ENCODE measurements around the gene ARHGAP32. TPM values are rescaled to one million over a fixed set of nuclear protein-coding genes. Genes with fewer than 3 reads are reported as not detected.

The ARHGAP32 gene
- polyA plus RNA-seq, 1 of the 3 experiments (the other 2 are of a cell fraction), result 4.8 TPM

DNA sequence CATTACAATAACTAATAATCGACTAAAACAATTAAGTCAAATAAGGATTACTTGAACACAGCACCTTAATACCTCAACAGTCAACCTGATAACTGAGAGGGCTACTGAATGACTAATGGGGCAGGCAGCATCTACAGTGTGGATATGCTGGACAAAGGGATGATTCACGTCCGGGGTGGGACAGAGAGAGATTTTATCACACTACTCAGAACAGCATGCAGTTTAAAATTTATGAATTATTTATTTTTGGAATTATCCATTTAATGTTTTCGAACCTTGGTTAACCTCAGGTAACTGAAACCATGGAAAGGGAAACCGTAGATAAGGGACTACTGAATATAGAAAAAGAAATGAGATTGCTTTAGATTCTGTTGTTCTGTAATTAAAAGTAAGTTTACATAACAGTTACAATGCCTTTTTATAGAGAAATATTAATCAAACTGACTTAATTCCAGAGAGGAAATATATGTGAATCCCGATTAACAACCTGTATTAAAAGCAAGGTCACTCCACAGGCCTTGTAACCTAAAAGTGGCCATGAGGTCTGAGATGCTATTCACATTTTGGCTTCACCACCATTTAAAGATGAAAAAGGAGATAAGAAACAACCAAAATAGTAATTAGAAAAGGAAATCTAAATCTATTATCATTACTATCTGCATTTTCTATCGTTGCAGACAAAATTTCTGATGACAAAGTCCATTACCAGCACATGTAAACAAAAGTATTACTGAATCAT is 130.5 kb downstream of the ARHGAP32 start (continued):
- peak; percentile 24; the same call in 1 of the 2 replicates for TF ChIP-seq RXRA (IDR thresholded peaks at IDR 0.05; ENCODE audit: borderline replicate concordance, low read depth)

DNA sequence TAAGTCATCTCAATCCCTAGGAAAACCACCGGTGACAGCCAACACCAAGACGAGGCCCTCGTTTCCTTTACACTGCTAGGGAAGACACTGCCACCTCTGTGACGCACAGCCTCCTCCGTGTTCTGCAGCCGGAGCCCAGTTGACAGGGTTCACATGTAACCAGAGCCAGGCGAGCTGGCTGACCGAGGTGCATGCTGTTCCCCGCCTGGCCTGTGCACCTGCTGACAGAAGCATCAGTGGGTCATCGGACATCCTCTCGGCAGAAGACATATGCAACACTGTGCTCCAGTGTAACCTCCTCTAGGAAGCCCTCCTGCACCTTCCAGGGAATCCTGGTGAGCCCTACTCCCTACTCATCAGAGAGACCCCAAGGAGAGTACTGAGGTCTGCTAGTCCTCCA is 135.2 kb downstream of the ARHGAP32 start:
- no peak for DNase-seq
- no peak overlapping the region for H3K4me2 ChIP-seq
- no peaks in the 10 kb centered on the region for H3K79me2 ChIP-seq (ENCODE audit: insufficient read depth)
- CTCF ChIA-PET, result interaction anchor here (3.3 kb wide), 1 partner anchor 172 kb away, joined by 12 read pairs; no protein-coding TSS in a partner anchor
- POLR2A ChIA-PET, result no interaction called here
- no peaks in the 10 kb centered on the region for H3K9me2 ChIP-seq
- H3K4me3 ChIP-seq (ENCODE audit: low read depth in 2 of 2, low read length in 1 of 2), result no peak overlapping the region
- H2AFZ ChIP-seq (ENCODE audit: low read depth), result no peak overlapping the region
- H3K27ac ChIP-seq (ENCODE audit: low read depth in 2 of 2, low read length in 1 of 2), result no peak overlapping the region
- peaks cover 2% of the 10 kb centered on the region for H3F3A ChIP-seq (replicated peaks; ENCODE audit: insufficient read depth)
- TF ChIP-seq RCOR1 (IDR thresholded peaks at IDR 0.05; ENCODE audit: low read length) (no peak), RFX5 (IDR thresholded peaks at IDR 0.05; ENCODE audit: low read length) (no peak), RAD21 (IDR thresholded peaks at IDR 0.05; ENCODE audit: low read length) (no peak), YY1 (IDR thresholded peaks at IDR 0.05; ENCODE audit: low read depth) (no peak), ELF1 (IDR thresholded peaks at IDR 0.05) (no peak), SMC3 (IDR thresholded peaks at IDR 0.05; ENCODE audit: low read depth, low read length) (no peak), GABPA (IDR thresholded peaks at IDR 0.05; ENCODE audit: low read depth) (no peak), FOXM1 (IDR thresholded peaks at IDR 0.05; ENCODE audit: low read depth) (no peak), NRF1 (IDR thresholded peaks at IDR 0.05; ENCODE audit: low read depth, low read length) (no peak)
- TF ChIP-seq, protein P1, sequence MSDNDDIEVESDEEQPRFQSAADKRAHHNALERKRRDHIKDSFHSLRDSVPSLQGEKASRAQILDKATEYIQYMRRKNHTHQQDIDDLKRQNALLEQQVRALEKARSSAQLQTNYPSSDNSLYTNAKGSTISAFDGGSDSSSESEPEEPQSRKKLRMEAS (IDR thresholded peaks at IDR 0.05; ENCODE audit: low read depth), result no peak
- TF ChIP-seq, protein P2, sequence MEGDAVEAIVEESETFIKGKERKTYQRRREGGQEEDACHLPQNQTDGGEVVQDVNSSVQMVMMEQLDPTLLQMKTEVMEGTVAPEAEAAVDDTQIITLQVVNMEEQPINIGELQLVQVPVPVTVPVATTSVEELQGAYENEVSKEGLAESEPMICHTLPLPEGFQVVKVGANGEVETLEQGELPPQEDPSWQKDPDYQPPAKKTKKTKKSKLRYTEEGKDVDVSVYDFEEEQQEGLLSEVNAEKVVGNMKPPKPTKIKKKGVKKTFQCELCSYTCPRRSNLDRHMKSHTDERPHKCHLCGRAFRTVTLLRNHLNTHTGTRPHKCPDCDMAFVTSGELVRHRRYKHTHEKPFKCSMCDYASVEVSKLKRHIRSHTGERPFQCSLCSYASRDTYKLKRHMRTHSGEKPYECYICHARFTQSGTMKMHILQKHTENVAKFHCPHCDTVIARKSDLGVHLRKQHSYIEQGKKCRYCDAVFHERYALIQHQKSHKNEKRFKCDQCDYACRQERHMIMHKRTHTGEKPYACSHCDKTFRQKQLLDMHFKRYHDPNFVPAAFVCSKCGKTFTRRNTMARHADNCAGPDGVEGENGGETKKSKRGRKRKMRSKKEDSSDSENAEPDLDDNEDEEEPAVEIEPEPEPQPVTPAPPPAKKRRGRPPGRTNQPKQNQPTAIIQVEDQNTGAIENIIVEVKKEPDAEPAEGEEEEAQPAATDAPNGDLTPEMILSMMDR (IDR thresholded peaks at IDR 0.05), result no peak
- H4K20me1 ChIP-seq (ENCODE audit: insufficient read depth), result no peaks in the 10 kb centered on the region
- no peaks in the 10 kb centered on the region for H3K27me3 ChIP-seq (ENCODE audit: insufficient read depth)
- no peaks in the 10 kb centered on the region for H3K36me3 ChIP-seq (replicated peaks in 1 of 2; ENCODE audit: control insufficient read depth in 1 of 2, insufficient read depth in 2 of 2, low read length in 1 of 2)
- no peaks in the 10 kb centered on the region for H3K9me3 ChIP-seq
- WGBS (ENCODE audit: low lambda C conversion rate), result 92% methylated on average over 7 of the region's 11 CpGs
- H3K9ac ChIP-seq, result no peak overlapping the region
- peaks cover 0 to 2% of the 10 kb centered on the region in 2 experiments; a peak in 2 of 4 replicates for H3K4me1 ChIP-seq (ENCODE audit: control insufficient read depth in 1 of 2, insufficient read depth in 2 of 2, low read depth in 1 of 2, low read length in 1 of 2)

DNA sequence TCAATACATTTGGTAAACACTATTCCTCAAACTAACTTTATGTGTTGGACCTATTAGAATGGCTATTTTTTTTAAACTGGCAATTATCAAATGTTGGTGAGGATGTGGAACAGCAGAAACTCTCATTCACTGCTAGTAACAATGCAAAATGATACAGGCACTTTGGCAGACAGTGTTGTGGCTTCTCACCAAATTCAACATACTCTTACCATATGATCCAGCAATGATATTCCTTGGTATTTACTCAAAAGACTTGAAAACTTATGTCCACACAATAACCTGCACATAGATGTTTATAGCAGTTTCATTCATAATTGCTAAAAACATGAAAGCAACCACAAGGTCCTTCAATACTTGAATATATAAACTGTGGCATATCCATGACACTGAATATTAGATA is 136.9 kb downstream of the ARHGAP32 start:
- no peak overlapping the region for H3K9ac ChIP-seq
- no peak for DNase-seq
- no peaks in the 10 kb centered on the region for H3K79me2 ChIP-seq (ENCODE audit: insufficient read depth)
- no peaks in the 10 kb centered on the region for H3K4me1 ChIP-seq (ENCODE audit: control insufficient read depth in 1 of 2, insufficient read depth in 2 of 2, low read depth in 1 of 2, low read length in 1 of 2)
- CTCF ChIA-PET, result no interaction called here
- no peaks in the 10 kb centered on the region for H4K20me1 ChIP-seq (ENCODE audit: insufficient read depth)
- H3K4me3 ChIP-seq (ENCODE audit: low read depth in 2 of 2, low read length in 1 of 2), result no peak overlapping the region
- H3K36me3 ChIP-seq (replicated peaks in 1 of 2; ENCODE audit: control insufficient read depth in 1 of 2, insufficient read depth in 2 of 2, low read length in 1 of 2), result no peaks in the 10 kb centered on the region
- H3K9me3 ChIP-seq, result no peaks in the 10 kb centered on the region
- H3K27ac ChIP-seq (ENCODE audit: low read depth in 2 of 2, low read length in 1 of 2), result no peak overlapping the region
- POLR2A ChIA-PET, result no interaction called here
- peaks cover 2% of the 10 kb centered on the region for H3F3A ChIP-seq (replicated peaks; ENCODE audit: insufficient read depth)
- no peak overlapping the region for H3K4me2 ChIP-seq
- H2AFZ ChIP-seq (ENCODE audit: low read depth), result no peak overlapping the region
- H3K27me3 ChIP-seq (ENCODE audit: insufficient read depth), result no peaks in the 10 kb centered on the region
- H3K9me2 ChIP-seq, result no peaks in the 10 kb centered on the region
- TF ChIP-seq, protein P3, sequence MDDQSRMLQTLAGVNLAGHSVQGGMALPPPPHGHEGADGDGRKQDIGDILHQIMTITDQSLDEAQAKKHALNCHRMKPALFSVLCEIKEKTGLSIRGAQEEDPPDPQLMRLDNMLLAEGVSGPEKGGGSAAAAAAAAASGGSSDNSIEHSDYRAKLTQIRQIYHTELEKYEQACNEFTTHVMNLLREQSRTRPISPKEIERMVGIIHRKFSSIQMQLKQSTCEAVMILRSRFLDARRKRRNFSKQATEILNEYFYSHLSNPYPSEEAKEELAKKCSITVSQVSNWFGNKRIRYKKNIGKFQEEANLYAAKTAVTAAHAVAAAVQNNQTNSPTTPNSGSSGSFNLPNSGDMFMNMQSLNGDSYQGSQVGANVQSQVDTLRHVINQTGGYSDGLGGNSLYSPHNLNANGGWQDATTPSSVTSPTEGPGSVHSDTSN (IDR thresholded peaks at IDR 0.05), result no peak
- TF ChIP-seq MEF2A (IDR thresholded peaks at IDR 0.05; ENCODE audit: borderline replicate concordance, low read depth) (no peak), SIN3A (IDR thresholded peaks at IDR 0.05; ENCODE audit: borderline replicate concordance, low read depth, low read length) (no peak), TCF12 (IDR thresholded peaks at IDR 0.05) (no peak), FOXJ3 (CRISPR knock-in tag; IDR thresholded peaks at IDR 0.05) (no peak), POLR2AphosphoS5 (IDR thresholded peaks at IDR 0.05; ENCODE audit: low read depth, low read length) (no peak), SMC3 (IDR thresholded peaks at IDR 0.05; ENCODE audit: low read depth, low read length) (no peak), CHD2 (IDR thresholded peaks at IDR 0.05; ENCODE audit: low read length, partially characterized antibody) (no peak), RAD21 (IDR thresholded peaks at IDR 0.05; ENCODE audit: low read length) (no peak), RCOR1 (IDR thresholded peaks at IDR 0.05; ENCODE audit: low read length) (no peak), FOSL2 (IDR thresholded peaks at IDR 0.05; ENCODE audit: borderline replicate concordance, low read depth) (no peak), NRF1 (IDR thresholded peaks at IDR 0.05; ENCODE audit: low read depth, low read length) (no peak)
- TF ChIP-seq, protein P4, sequence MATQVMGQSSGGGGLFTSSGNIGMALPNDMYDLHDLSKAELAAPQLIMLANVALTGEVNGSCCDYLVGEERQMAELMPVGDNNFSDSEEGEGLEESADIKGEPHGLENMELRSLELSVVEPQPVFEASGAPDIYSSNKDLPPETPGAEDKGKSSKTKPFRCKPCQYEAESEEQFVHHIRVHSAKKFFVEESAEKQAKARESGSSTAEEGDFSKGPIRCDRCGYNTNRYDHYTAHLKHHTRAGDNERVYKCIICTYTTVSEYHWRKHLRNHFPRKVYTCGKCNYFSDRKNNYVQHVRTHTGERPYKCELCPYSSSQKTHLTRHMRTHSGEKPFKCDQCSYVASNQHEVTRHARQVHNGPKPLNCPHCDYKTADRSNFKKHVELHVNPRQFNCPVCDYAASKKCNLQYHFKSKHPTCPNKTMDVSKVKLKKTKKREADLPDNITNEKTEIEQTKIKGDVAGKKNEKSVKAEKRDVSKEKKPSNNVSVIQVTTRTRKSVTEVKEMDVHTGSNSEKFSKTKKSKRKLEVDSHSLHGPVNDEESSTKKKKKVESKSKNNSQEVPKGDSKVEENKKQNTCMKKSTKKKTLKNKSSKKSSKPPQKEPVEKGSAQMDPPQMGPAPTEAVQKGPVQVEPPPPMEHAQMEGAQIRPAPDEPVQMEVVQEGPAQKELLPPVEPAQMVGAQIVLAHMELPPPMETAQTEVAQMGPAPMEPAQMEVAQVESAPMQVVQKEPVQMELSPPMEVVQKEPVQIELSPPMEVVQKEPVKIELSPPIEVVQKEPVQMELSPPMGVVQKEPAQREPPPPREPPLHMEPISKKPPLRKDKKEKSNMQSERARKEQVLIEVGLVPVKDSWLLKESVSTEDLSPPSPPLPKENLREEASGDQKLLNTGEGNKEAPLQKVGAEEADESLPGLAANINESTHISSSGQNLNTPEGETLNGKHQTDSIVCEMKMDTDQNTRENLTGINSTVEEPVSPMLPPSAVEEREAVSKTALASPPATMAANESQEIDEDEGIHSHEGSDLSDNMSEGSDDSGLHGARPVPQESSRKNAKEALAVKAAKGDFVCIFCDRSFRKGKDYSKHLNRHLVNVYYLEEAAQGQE (IDR thresholded peaks at IDR 0.05; ENCODE audit: low read depth, low read length), result no peak
